CD14-positive monocyte (primary cell): ENCODE data around the gene CCDC138. TPM values are rescaled to one million over a fixed set of nuclear protein-coding genes. Genes with fewer than 3 reads are reported as not detected.

Source experiments
- DNase-seq, 3 donors: peaks; one replicate each; pipeline ENCODE4 v3.0.0-alpha.2; 2011 to 2022
- H2AFZ ChIP-seq: 2 replicates; pipeline ENCODE4 v1.6.0; 2012; ENCODE audit warnings: mild to moderate bottlenecking, low read depth, low read length, inconsistent platforms; ENCODE audit not compliant: insufficient read depth, poor library complexity, severe bottlenecking
- H3K27ac ChIP-seq, 2 donors: 1 replicate in 1 of 2; 2 replicates in 1 of 2; pipeline ENCODE4 v1.5.1; 2012 to 2013; ENCODE audit warnings: low read length in 2 of 2, control low read depth in 1 of 2, inconsistent platforms in 1 of 2, low read depth in 1 of 2, mild to moderate bottlenecking in 1 of 2
- H3K27me3 ChIP-seq, 2 donors: one replicate each; pipeline versions ENCODE4 v1.6.0 to v1.6.1; 2011 to 2013; ENCODE audit warnings: low read length in 2 of 2; ENCODE audit not compliant: control insufficient read depth in 2 of 2, insufficient read depth in 2 of 2
- H3K36me3 ChIP-seq, 2 donors: replicated peaks in 1 of 2; 1 replicate in 1 of 2; 2 replicates in 1 of 2; pipeline versions ENCODE4 v1.5.1 to v1.6.1; 2012 to 2013; ENCODE audit warnings: low read length in 2 of 2, control low read depth in 1 of 2, inconsistent platforms in 1 of 2, mild to moderate bottlenecking in 1 of 2; ENCODE audit not compliant: insufficient read depth in 2 of 2, control insufficient read depth in 1 of 2
- H3K4me1 ChIP-seq, 2 donors: 1 replicate in 1 of 2; 2 replicates in 1 of 2; pipeline versions ENCODE4 v1.5.1 to v1.6.1; 2012 to 2013; ENCODE audit warnings: low read length in 2 of 2, control low read depth in 1 of 2, inconsistent platforms in 1 of 2, mild to moderate bottlenecking in 1 of 2, moderate library complexity in 1 of 2; ENCODE audit not compliant: insufficient read depth in 2 of 2, control insufficient read depth in 1 of 2
- H3K4me2 ChIP-seq: replicated peaks from 2 replicates; pipeline ENCODE3; 2012; ENCODE audit warnings: low read length, moderate library complexity, mild to moderate bottlenecking; ENCODE audit not compliant: poor library complexity, severe bottlenecking; ENCODE audit errors: extremely low read depth
- H3K4me3 ChIP-seq, 3 experiments: fragments of 200-600 bp in 1 of 3; sonication (generic) in 1 of 3; replicated peaks in 1 of 3; 1 replicate in 2 of 3; 2 replicates in 1 of 3; pipeline ENCODE4 v1.5.1; 2011 to 2013; ENCODE audit warnings: low read length in 3 of 3, mild to moderate bottlenecking in 3 of 3, control low read depth in 2 of 3, low read depth in 2 of 3, inconsistent platforms in 1 of 3, moderate library complexity in 1 of 3
- H3K79me2 ChIP-seq: 2 replicates; pipeline ENCODE4 v1.6.0; 2012; ENCODE audit warnings: mild to moderate bottlenecking, control low read depth, inconsistent platforms, low read length, moderate library complexity; ENCODE audit not compliant: insufficient read depth
- H3K9ac ChIP-seq: 2 replicates; pipeline ENCODE4 v1.6.0; 2017; ENCODE audit warnings: low read length, mild to moderate bottlenecking; ENCODE audit not compliant: insufficient read depth, poor library complexity, severe bottlenecking
- H3K9me3 ChIP-seq, 2 donors: replicated peaks in 1 of 2; 1 replicate in 1 of 2; 2 replicates in 1 of 2; pipeline versions ENCODE4 v1.5.1 to v1.6.1; 2012 to 2013; ENCODE audit warnings: low read length in 2 of 2, control low read depth in 1 of 2; ENCODE audit not compliant: control insufficient read depth in 1 of 2, insufficient read depth in 1 of 2
- H4K20me1 ChIP-seq: 2 replicates; pipeline ENCODE4 v1.6.0; 2012; ENCODE audit warnings: mild to moderate bottlenecking, low read length, control low read depth, moderate library complexity; ENCODE audit not compliant: insufficient read depth
- H3K27ac Mint-ChIP-seq, 7 donors: one replicate each; pipeline ENCODE4 v1.8.0; 2020; ENCODE audit warnings: mild to moderate bottlenecking in 7 of 7, mixed read lengths in 7 of 7, moderate library complexity in 6 of 7, inconsistent platforms in 2 of 7
- H3K27me3 Mint-ChIP-seq, 3 donors: one replicate each; pipeline ENCODE4 v1.8.0; 2021 to 2022; ENCODE audit warnings: low read depth in 3 of 3, mild to moderate bottlenecking in 3 of 3, mixed read lengths in 3 of 3, moderate library complexity in 3 of 3, inconsistent platforms in 1 of 3
- H3K36me3 Mint-ChIP-seq, 2 donors: one replicate each; pipeline ENCODE4 v1.8.0; 2020; ENCODE audit warnings: mixed read lengths in 2 of 2, inconsistent platforms in 1 of 2, mild to moderate bottlenecking in 1 of 2
- H3K4me1 Mint-ChIP-seq: one replicate; pipeline ENCODE4 v1.8.0; 2020; ENCODE audit warnings: mild to moderate bottlenecking, mixed read lengths
- H3K4me3 Mint-ChIP-seq, 2 donors: one replicate each; pipeline ENCODE4 v1.8.0; 2020; ENCODE audit warnings: mild to moderate bottlenecking in 2 of 2, mixed read lengths in 2 of 2, moderate library complexity in 1 of 2
- H3K9me3 Mint-ChIP-seq, 7 donors: one replicate each; pipeline ENCODE4 v1.8.0; 2020 to 2022; ENCODE audit warnings: mixed read lengths in 7 of 7, mild to moderate bottlenecking in 6 of 7, moderate library complexity in 6 of 7, inconsistent platforms in 2 of 7
- CTCF ChIP-seq: fragments of 200-600 bp; IDR thresholded peaks from one replicate; pipeline ENCODE4 v1.8.0; 2022; ENCODE audit warnings: antibody characterized with exemption, mild to moderate bottlenecking
- WGBS: methylation state at CpG from one replicate; pipeline ENCODE4 v1.1.5; 2013; ENCODE audit warnings: missing lambda C conversion rate; ENCODE audit not compliant: insufficient coverage; 5-methylcytosine and 5-hydroxymethylcytosine counted together
- intact Hi-C, 2 donors: fragments of 100-400 bp; cut with micrococcal nuclease; formaldehyde crosslinking; loops; one replicate each; pipeline versions ENCODE4 v1.15.0 to v1.15.1; 2023
- polyA plus RNA-seq, 3 donors: library from polyadenylated mRNA; depleted of rRNA in 1 of 3; unstranded in 2 of 3; stranded (reverse) in 1 of 3; fragments of 300-500 nt in 2 of 3; fragments of >200 nt in 1 of 3; fragmentation: Illumina TruSeq in 2 of 3; gene quantifications; 1 replicate in 2 of 3; 2 replicates in 1 of 3; pipeline ENCODE4 v1.2.3, GENCODE V29; 2012 to 2021

The CCDC138 gene
- polyA plus RNA-seq, 3 donors = 0.54 to 0.72 (median 0.67) TPM

- Histone ChIP-seq H2AFZ (no peak overlapping the region), H3K27me3 (no peaks in the 10 kb centered on the region), H4K20me1 (no peaks in the 10 kb centered on the region), H3K4me2 (no peak overlapping the region), H3K36me3 (no peaks in the 10 kb centered on the region), H3K4me3 (no peak overlapping the region), H3K4me1 (no peaks in the 10 kb centered on the region), H3K27ac (no peak overlapping the region), H3K9me3 (peaks cover 0 to 4% of the 10 kb centered on the region in 2 donors), H3K9ac (no peak overlapping the region), H3K79me2 (no peaks in the 10 kb centered on the region)
- H3K36me3 Mint-ChIP-seq = peaks cover 3 to 5% of the 10 kb centered on the region in 2 donors
- WGBS = no CpG with 5 or more reads among the region's 3 CpGs
- H3K4me3 Mint-ChIP-seq = no peak overlapping the region
- H3K27ac Mint-ChIP-seq = no peak overlapping the region
- no peak for DNase-seq
- intact Hi-C loops = no loop called here
- no peaks in the 10 kb centered on the region for H3K4me1 Mint-ChIP-seq
- H3K27me3 Mint-ChIP-seq = no peaks in the 10 kb centered on the region
- no peak for TF ChIP-seq CTCF
- H3K9me3 Mint-ChIP-seq = peaks cover 0 to 6% (median 0%) of the 10 kb centered on the region in 7 donors
These were observed 39.2 kb downstream of the CCDC138 start for GRCh38 chr2:108825736-108826135.

- intact Hi-C loops = no loop called here
These were observed 43.2 kb downstream of the CCDC138 start for GRCh38 chr2:108829578-108830310.

More at GRCh38 chr2:108829578-108830310, 43.2 kb downstream of the CCDC138 start:
- H3K27me3 ChIP-seq = no peaks in the 10 kb centered on the region
- H3K4me3 Mint-ChIP-seq = no peak overlapping the region
- WGBS = no CpG with 5 or more reads among the region's 4 CpGs
- H3K36me3 ChIP-seq = no peaks in the 10 kb centered on the region
- no peak for TF ChIP-seq CTCF
- no peaks in the 10 kb centered on the region for H3K79me2 ChIP-seq
- no peak for DNase-seq
- H4K20me1 ChIP-seq = no peaks in the 10 kb centered on the region
- H3K9ac ChIP-seq = no peak overlapping the region
- H3K9me3 ChIP-seq = no peaks in the 10 kb centered on the region
- H3K27ac Mint-ChIP-seq = no peak overlapping the region
- no peaks in the 10 kb centered on the region for H3K4me1 Mint-ChIP-seq
- H3K27ac ChIP-seq = no peak overlapping the region
- no peak overlapping the region for H3K4me2 ChIP-seq
- H3K36me3 Mint-ChIP-seq = peaks cover 2 to 3% of the 10 kb centered on the region in 2 donors
- no peaks in the 10 kb centered on the region for H3K4me1 ChIP-seq
- no peak overlapping the region for H2AFZ ChIP-seq
- H3K9me3 Mint-ChIP-seq = peaks cover 0 to 10% (median 2%) of the 10 kb centered on the region in 7 donors
- H3K4me3 ChIP-seq = no peak overlapping the region
- H3K27me3 Mint-ChIP-seq = no peaks in the 10 kb centered on the region
